NCI-H774 (cell line): ENCODE measurements around the gene DMRTA2.

ENCODE experiments used
- DNase-seq: peaks from one replicate; lab custom pipeline; 2025; lab: John Stamatoyannopoulos, UW

Gene DMRTA2

DNA sequence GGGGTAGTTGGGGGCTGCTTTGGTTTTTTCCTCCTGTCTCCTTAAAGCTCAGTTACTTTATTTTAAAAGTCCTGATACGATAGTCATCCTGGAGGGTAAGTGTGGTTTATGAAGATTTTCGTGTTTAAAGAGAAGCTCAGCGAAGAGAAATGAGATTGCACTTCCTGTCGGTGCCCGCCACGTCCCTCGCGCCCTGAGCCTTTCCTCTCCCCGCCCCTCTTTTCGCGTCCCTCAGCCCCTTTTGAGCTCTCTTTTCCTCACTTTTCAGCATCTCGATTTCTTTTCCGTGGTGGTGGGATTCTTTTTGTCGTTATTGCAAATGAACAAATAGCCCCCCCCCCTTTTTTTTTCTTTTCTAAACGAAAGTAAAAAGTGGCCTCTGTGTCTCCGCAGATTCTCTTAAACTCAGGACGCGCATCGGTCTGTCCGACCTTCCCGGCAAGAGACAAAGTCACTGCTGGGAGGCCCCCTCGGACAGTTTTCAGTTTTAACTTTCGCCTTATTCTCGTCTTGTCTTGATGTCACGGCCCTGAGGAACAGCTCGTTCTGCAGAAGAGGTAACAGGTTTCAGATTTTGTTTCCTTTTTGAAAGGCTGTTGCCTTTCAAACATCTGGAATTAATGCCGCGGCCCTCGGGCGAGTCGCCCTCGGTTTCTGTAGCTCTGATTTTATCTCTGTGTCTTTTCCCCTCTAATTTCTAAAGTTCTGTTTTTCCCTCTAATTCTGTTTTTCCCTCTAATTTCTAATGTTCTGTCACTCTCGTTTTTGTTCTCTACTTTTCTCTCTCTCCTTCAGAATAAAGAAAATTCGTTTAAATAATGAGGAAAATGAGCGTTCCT is 1.0 kb upstream of the DMRTA2 start:
- peak; percentile 42 for DNase-seq

DNA sequence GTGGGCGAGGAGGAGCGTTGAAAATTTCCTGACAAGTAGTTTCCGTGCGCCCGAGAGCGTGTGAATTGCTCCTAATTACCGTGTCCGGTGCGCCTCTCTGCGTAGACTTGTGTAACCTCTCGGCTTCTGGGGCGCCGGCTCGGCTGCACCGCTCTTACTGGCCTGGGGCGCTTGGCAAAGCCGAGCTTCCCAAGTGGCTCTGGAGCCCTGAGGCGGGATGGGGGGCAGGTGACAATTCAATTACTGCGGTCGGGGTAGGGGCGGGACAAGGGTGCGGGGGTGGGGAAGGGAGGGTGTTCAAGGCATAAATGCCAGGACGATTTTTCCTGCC is 392 bp upstream of the DMRTA2 start:
- DNase-seq, result no peak

DNA sequence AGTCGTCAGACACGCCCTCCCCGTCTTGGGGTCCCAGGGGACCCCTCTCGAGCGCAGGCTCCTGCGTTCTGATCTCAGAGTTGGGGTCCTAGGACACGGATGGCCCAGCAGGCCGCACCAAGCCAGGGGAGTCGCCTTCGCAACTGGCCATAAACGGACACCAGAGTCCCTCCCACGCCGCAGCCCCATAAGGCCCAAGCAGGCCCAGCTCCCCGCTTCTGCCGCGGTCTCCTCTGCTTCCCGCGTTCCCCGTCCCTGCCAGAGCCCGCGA is 633 bp downstream of the DMRTA2 start:
- peak; percentile 57 for DNase-seq

DNA sequence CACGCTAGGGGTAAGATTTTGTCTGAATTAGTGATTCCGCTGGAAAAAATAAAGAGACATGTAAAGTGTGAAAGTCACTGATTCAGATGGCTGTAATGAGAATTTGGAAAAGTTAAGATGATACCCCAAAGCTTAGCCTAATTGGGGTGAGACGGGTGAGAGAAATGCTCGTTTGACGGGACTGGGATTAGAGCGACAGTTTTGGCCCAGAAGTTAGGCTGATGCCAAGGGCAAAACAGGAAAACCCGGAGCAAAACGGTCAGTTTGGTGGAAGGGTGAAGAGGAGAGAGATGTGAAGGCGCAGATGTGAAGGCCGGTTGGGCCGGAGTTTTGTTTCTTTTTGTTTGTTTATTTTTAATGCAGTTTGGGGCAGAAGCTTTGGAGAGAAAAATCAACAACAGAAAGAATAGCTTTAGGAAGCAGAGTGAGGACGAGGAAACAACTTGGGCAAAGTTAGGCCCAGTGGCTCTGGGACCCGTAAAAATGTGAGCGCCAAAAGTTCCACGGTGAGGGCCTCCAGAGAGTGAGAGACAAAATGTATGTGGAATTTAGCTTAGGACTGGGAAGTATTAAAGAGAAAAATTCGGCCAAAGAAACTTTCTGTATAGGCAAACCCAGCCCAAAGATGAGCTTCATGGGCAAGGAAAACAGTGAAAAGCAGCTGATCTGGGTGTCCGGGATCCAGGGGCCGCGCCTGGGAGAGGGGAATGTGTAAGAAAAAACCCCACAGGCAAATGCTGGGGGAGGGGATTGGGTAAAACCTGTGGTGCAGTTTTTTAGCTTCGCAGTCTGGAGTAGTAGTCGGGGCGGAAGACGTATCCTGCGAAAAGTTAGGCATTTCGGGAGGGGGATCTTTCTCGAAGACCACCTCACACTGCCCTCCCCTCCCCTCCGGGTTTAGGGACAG is 1.2 kb downstream of the DMRTA2 start:
- DNase-seq, result no peak

DNA sequence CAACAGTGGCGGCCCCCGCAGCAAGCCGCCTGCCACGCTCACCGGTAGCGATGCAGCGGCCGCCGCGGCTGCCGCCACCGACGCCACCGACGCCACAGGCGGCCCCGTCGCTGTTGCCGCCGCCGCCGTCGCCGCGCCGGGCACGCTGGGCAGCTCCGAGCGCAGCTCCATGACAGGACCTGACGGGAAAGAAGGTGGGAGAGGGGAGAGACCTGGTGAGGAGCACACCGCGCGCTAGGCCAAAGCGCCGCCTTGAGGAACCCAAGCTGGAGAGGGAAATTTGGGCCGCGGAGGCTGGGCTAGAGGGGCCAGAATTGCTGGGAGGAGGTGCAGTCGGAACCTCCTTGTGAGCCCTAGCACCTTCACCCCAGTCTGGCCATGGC is 1.9 kb downstream of the DMRTA2 start:
- no peak for DNase-seq

DNA sequence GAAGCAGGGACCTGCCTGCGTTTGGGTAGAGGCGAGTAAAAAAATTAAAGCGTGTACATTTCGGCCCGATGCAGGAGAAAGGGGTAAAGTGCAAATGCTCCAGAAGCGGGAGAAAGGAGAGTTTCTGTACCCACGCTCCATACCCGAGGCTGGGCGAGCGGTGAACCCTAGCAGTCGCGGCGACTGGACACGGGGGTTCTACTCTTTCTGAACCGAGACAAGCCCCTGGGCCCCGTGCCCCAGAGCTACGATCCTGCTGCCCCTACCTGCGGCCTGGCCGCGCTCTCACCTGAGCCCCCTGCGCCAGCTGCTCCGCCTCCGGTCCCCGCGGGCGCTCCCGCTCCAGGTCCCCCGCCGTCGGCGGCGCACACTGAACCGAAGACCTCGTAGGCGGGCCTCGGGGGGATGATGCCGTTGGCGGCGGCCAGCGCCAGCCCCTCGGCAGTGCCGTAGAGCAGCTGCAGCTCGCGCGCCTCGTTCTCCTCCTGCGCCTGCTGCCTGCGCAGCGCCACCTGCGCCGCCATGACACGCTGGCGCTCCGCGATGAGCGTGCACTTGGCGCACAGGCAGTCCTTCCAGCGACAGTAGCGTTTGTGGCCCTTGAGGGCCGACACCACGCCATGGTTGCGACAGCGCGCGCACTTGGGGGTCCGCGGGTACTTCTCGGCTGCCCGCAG is 2.4 kb downstream of the DMRTA2 start:
- no peak for DNase-seq

DNA sequence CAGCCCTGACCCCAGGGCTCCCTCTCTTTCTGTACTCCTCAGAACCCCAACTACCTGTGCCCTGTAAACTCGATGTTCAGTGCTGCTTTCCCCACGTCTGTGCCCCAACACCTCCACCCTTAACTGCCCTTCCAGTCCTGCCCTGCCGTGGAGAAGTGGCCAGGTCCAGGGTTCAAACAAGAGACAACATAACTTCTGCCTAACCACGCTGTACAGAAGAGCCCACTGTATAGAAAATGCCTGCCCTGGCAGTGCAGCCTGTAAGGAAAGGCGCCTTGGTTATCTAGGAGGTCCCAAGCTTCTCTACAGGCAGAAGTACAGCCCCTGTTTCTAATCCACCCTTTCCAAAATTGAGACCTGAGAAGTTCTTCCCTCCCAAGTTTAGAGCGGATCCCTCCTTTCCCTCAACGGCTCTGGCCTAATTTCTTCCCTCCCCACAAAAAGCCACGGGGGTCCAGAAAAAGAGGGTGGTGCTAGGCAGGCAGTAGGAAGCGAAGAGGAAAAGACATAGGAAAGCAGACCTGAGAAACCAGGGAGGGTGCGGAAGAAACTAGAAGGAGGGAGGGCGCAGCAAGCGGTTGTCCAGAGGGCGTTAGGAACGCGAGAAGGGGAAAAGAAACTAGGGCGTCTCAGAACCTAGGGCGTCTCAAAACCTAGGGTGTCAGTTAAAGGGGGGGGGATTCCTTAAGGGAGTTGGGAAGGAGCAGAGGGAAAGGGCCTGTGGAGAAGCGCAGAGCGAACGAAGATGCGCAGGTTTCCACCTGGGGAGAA is 3.2 kb downstream of the DMRTA2 start:
- DNase-seq, result no peak

DNA sequence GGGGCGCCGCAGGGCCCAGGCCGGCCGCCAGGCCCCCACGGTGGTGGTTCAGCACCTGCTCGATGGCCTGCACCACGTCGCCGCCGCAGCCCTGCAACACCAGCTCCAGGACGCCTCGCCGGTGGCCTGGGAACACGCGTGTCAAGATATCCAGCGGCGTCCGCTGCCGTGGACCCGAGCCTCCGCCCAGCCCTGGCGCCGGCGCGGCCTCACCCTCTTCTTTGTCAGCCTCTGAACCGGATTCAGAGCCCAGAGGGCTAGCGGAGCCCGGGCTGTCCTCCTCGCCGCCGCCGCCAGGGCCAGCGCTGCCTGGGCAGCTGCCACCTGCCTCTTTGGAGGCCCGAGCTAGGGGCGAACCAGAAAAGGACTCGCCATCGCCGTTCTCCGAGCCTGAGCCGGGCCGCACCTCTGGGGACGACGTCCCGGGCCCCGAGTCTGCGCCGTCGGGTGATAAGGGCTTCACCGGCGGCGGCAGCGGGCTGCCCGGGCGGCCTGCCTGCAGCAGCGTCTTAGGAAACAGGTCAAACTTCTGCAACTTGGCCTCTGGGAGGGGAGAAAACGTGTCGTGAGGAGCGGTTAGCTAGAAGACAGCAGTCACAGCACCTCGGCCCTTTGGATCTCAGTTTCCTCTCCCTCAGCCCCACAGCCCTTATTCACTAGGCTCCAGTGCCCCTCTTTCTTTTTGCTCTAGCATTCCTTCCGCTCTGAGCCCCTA is 3.9 kb downstream of the DMRTA2 start:
- no peak for DNase-seq

DNA sequence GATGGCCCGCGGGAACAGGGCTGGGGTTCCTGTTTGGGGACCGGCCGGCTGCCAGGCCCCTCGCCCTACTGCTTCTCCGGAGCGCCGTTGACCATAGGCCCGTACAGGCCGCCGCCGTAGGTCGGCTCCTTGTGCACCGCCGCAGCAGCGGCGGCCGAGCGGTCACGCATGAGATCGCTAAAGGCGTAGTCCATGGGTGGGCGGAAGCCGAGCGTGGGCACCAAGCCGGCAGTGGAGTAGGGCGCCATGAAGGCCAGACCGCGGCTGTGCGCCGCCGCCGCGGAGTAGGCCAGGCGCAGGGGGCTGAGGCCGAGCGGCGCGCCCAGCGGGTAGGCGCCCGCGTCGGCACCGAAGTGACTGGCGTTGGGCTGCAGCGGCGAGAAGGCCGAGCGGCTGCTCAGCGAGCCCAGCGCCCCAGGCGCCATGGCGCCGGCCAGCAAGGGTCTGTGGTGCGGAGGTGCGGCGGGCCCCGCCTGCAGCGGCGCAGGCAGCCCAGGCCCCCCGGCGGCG is 4.6 kb downstream of the DMRTA2 start:
- DNase-seq, result no peak

DNA sequence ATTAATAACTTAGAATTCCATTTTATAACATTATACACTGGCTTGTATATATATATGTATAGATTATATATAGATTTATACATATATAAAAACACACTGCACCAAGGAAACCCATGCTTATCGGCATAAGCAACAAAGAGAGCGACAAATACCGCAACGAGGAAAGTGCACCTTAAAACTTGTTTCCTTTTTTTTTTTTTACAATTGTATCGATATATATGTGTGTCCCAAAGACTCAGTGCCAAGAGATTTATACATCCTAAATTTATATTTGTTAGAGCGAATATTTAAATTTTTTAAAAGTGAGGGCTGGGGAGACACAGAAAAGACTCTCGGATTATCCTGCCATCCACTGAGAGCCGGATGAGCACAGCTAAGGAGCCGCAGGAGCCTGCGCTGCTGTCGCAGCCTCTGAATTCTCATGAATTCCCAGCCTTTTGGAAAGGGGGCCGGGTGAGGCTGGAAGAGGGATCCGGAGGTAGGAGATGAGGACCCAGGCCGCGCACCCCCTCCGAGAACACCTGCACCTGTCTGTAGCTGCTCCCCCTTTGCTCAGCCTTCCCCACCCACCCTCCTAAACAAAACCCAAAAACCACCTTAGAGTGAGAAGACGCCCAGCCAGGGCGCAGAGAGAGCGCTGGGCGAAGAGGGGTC is 5.2 kb downstream of the DMRTA2 start:
- DNase-seq, result no peak

DNA sequence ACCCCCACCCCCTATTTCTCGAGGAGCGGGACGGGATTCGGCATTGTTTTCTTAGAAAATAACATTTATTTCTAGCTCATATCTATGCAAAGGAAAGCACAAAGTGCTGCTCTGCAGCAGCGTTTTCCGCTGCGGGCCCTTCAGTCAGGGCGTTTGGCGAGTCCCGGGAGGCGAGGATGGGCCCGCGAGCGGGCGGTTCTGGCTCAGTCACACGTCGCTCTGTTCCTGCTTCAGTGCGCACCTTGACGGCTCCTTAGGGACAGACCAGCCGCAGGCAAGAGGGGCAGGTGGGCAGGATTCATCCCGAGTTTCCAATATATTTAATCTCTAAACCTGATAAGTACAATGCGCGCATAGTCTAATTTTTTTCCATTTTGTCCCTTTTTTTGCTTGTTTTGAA is 5.7 kb downstream of the DMRTA2 start:
- no peak for DNase-seq

DNA sequence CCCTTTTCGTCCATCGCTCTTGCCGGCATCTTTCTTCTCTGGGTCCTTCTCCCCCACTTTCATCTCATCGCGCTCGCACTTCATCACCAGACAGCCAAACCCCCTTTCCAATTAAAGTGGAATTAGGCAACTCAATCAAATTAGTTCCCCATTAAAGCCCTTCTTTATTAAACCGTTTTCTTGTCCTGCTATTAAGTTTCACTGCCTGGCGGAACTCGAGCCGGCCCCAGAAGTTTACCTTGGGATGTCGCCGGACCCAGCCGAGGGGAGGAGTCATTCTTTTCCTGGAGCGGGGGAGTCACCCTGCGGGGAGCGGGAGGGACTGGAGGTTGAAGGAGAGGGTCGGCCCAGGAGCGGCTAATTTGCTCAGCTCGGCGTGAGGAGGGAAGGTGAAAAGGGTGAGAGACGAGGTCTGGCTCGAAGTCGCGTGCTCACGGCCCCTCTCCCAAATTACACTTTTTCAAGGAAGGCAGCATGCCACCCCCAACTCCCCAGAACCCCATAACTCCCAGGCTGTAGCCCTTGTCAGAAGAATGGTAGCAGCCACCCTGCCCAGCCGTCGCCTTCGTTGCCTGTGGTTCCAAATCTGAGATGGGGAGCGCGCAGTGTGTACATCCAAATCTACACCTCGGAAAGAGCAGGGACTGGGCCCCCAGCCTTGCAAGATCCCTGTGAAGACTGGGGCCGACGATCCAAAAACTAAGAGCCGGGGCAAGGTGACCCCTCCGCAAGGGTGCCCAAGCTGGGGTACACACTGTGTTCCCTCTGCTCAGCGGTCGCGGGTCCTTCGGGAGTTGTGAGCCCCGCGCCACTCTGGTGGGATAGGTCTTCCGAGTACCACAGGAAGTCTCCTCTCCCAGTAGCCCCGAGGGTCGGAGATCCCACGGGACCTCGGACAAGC is 6.4 kb downstream of the DMRTA2 start:
- DNase-seq, result no peak

DNA sequence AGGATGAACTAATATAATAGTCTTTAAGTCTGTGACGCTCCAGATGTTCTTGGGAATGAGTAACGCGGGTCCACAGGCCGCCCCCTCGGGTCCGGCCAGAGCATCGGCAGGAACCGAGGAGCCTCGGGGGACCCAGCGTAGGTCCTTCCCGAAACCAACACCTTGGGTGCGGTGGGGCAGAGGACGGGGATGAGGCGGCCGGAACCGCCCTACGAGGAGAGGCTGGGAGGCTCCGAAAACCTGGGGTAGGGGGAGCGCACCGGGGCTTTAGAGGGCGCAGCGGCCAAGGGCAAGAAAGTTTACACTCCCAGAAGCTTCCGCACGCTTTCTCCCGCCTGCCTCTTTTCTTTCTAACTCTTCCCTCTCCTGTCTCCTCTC is 7.1 kb downstream of the DMRTA2 start:
- DNase-seq, result no peak

DNA sequence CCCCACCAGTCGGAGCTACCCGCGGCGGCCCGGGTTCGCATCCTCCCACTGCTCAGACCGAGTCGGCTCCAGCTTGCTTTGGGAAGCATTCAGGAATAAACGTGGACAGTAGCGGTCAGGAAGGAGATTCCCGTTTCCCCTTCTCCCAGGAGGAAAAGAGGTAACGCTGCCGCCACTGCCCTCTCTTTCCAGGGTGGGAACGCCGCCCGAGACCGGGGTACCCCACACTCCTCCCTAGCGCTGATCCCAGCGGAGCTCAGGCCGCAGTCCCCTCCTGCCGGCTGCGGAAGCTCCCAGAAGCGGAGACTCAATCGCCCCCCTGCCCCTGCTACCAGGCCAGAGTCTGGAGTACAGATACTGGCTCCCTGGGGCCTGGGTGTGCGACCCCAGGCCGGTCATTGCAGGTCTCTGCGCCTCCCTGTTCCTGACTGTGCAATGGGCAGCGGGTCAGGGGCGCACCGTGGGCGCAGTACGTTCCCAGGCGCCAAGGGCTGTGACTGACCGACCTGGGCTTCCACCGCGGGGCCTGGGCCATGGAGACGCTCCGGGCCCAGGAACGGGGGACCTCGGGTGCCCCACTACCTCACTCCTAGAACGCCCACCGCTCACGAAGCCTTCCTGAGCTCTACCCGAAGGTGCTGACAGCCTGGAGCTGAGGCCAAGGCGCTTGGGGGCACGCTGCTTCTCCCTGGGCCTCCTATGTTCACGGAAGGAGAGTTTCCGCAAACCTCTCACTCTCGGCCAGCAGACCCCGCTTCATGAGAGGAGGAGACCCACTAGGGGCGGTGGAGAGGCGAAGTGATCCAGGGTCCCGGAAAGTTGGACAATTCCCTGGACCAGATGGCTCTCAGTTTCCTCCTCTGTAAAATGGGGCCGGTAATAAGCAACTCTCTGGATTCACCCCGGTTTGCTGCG is 7.8 kb downstream of the DMRTA2 start:
- no peak for DNase-seq

DNA sequence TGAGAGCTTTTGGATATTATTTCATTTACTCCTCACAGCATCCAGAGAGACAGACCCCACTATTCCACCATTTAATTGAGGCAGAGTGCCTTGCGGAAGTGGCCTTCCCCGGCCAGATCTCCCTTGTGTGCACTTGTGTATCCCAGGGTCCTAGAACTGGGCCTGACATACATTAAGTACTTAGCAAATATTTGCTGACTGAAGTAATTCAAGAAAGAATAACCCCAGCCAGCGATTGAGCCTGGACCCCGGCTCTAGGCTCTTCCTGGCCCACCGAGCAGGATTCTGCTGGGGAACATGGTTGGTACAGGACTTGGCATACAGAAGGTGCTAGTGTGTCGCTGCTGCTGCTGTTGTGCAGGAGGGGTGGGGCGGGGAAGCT is 8.4 kb downstream of the DMRTA2 start:
- no peak for DNase-seq

DNA sequence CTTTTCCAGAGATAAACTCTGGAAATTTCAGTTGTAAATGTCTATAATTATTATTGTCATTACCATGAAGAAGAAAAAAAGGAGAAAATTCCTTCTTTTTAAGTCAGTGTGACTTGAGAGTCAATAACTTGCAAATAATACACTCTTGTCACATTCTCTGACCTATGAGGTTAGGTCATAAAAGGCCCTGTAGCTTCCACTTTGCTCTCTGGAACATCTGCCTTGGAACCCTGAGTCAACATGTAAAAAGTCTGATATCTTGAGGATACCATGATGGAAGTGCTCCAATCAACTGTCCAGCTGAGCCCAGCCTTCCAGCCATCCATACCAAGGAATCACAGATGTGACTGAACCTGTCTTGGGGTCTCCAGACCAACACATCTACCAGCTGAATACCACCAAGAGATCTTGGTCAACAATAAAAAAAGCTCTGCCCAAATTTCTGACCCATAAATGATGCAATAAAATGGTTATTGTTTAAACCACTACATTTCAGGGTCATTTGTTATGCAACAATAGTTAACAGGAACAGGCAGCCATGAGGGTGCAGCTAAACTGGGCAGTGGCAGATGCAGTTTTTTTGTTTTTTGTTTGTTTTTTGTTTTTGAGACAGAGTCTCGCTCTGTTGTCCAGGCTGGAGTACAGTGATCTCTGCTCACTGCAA is 10.3 kb downstream of the DMRTA2 start:
- DNase-seq, result no peak

DNA sequence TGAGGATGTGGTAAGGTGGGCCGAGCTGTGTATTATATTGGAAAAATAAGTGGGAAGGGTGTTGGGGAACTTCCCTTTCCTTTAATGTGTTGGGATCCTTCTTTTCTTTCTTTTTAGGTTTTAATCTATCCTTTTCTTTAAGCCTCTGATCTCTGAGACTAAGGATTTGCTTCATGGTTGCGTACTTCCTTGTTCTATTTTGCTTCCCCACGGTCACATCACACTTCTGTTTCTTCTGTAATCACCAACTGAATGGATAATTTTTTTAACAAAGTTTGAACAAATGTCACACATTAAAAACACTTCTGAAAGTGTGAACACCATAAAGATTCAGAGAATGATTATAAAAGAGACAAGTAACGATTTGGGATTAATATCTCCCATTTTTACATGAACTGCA is 17.4 kb downstream of the DMRTA2 start:
- DNase-seq, result no peak

DNA sequence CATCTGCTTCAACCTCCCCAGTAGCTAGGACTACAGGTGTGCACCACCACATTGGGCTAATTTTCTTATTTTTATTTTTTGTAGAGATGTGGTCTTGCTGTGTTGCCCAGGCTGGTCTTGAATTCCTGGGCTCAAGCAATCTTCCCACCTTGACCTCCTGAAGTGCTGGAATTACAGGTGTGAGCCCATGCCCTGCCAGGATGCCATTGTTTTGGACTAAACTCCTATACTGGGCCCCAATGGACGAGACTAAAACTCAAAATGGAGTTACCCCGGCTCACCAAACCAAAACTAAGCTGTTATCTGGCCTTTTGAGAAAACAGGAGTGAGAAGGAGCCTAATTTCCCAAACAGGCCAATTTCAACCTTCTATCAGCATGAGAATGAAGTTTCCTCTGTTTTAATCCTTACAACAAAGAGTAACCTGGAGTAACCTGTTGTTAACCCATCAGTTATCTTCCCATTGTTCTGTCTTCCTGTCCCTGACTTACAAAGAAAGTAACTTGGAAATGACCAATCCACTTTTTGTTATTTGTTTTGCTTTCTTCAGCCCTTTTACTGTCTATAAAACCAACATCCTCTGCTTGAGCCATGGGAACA is 29.6 kb downstream of the DMRTA2 start:
- DNase-seq, result no peak
